Neutrophil (primary cell): ENCODE measurements around the gene FAM89B.

Source experiments
- H3K27ac ChIP-seq: fragments of 200-600 bp; sonication (generic); 2 replicates; pipeline ENCODE4 v1.5.1; 2016; ENCODE audit warnings: mild to moderate bottlenecking, moderate library complexity
- H3K27me3 ChIP-seq: fragments of 200-600 bp; sonication (generic); 2 replicates; pipeline ENCODE4 v1.6.0; 2016; ENCODE audit warnings: mild to moderate bottlenecking
- H3K36me3 ChIP-seq: fragments of 200-600 bp; sonication (generic); 2 replicates; pipeline ENCODE4 v1.5.1; 2017
- H3K4me1 ChIP-seq, 2 experiments: fragments of 200-600 bp in 1 of 2; sonication (generic) in 1 of 2; 1 replicate in 1 of 2; 2 replicates in 1 of 2; pipeline versions ENCODE4 v1.5.1 to v1.6.1; 2013 to 2016; ENCODE audit warnings: low read depth in 1 of 2, low read length in 1 of 2, mild to moderate bottlenecking in 1 of 2, moderate library complexity in 1 of 2; ENCODE audit not compliant: control insufficient read depth in 1 of 2, insufficient read depth in 1 of 2
- H3K4me3 ChIP-seq, 2 experiments: fragments of 200-600 bp in 1 of 2; sonication (generic) in 1 of 2; 1 replicate in 1 of 2; 2 replicates in 1 of 2; pipeline ENCODE4 v1.5.1; 2013 to 2016; ENCODE audit warnings: low read depth in 1 of 2, low read length in 1 of 2, mild to moderate bottlenecking in 1 of 2, moderate library complexity in 1 of 2
- H3K9me3 ChIP-seq: fragments of 200-600 bp; sonication (generic); 2 replicates; pipeline ENCODE4 v1.5.1; 2016
- CTCF ChIP-seq: fragments of 200-600 bp; sonication (generic); IDR thresholded peaks from 2 replicates; pipeline ENCODE4 v1.5.1; 2016; ENCODE audit warnings: antibody characterized with exemption

Gene FAM89B

GRCh38 chr11:65609229-65609628, 36.9 kb downstream of the FAM89B start:
- Histone ChIP-seq H3K9me3 (no peaks in the 10 kb centered on the region), H3K4me1 (peaks cover 47 to 52% of the 10 kb centered on the region in 2 experiments), H3K27ac (peak overlapping the region; percentile 98), H3K36me3 (peaks cover 77% of the 10 kb centered on the region), H3K4me3 (no peak overlapping the region), H3K27me3 (no peaks in the 10 kb centered on the region)
- TF ChIP-seq CTCF: no peak

GRCh38 chr11:65609665-65610064, 37.3 kb downstream of the FAM89B start:
- TF ChIP-seq CTCF: no peak
- H3K27me3 ChIP-seq: no peaks in the 10 kb centered on the region
- no peaks in the 10 kb centered on the region for H3K9me3 ChIP-seq
- peaks cover 50 to 52% of the 10 kb centered on the region in 2 experiments for H3K4me1 ChIP-seq
- peak overlapping the region; percentile 98 for H3K27ac ChIP-seq
- H3K36me3 ChIP-seq: peaks cover 72% of the 10 kb centered on the region
- peak overlapping the region in 1 of 2 experiments; percentile 96 for H3K4me3 ChIP-seq

GRCh38 chr11:65610404-65610803, 38.1 kb downstream of the FAM89B start:
- Histone ChIP-seq H3K9me3 (no peaks in the 10 kb centered on the region), H3K36me3 (peaks cover 65% of the 10 kb centered on the region), H3K4me3 (peak overlapping the region; percentile 88 to 96), H3K27ac (peak overlapping the region; percentile 98), H3K27me3 (no peaks in the 10 kb centered on the region), H3K4me1 (peaks cover 50 to 56% of the 10 kb centered on the region in 2 experiments)
- TF ChIP-seq CTCF: no peak

- peak; percentile 10 for TF ChIP-seq CTCF
- H3K9me3 ChIP-seq: no peaks in the 10 kb centered on the region
- peak overlapping the region; percentile 88 to 96 for H3K4me3 ChIP-seq
- peaks cover 51 to 60% of the 10 kb centered on the region in 2 experiments for H3K4me1 ChIP-seq
- peaks cover 57% of the 10 kb centered on the region for H3K36me3 ChIP-seq
- H3K27ac ChIP-seq: peak overlapping the region; percentile 98
- H3K27me3 ChIP-seq: no peaks in the 10 kb centered on the region
Measured at GRCh38 chr11:65611028-65611757, 38.9 kb downstream of the FAM89B start.

GRCh38 chr11:65611758-65612603, 39.6 kb downstream of the FAM89B start:
- Histone ChIP-seq H3K4me1 (peaks cover 59 to 68% of the 10 kb centered on the region in 2 experiments), H3K27ac (peak overlapping the region; percentile 98), H3K4me3 (peak overlapping the region; percentile 88 to 96), H3K9me3 (no peaks in the 10 kb centered on the region), H3K27me3 (no peaks in the 10 kb centered on the region), H3K36me3 (peaks cover 50% of the 10 kb centered on the region)
- no peak for TF ChIP-seq CTCF
